Daoy (cell line): Measurements from ENCODE around the gene CLPX. TPM values are rescaled to one million over a fixed set of nuclear protein-coding genes. Genes with fewer than 3 reads are reported as not detected.
"Not testable (repeated sequence)": the region's sequence is repeated elsewhere in the genome, so short reads cannot be mapped to it uniquely, and the experiment has no call there.

Experiments used
- DNase-seq: peaks from one replicate; pipeline ENCODE4 v3.0.0-alpha.2; 2015; ENCODE audit warnings: low read depth
- total RNA-seq: library from RNA; depleted of rRNA; stranded (reverse); fragments of >200 nt; shearing (Covaris generic); gene quantifications from 2 replicates; pipeline ENCODE4 v1.2.3, GENCODE V29; 2014; rRNA removed

CLPX gene
- 46.7 and 57.1 TPM in 2 replicates for total RNA-seq

DNA sequence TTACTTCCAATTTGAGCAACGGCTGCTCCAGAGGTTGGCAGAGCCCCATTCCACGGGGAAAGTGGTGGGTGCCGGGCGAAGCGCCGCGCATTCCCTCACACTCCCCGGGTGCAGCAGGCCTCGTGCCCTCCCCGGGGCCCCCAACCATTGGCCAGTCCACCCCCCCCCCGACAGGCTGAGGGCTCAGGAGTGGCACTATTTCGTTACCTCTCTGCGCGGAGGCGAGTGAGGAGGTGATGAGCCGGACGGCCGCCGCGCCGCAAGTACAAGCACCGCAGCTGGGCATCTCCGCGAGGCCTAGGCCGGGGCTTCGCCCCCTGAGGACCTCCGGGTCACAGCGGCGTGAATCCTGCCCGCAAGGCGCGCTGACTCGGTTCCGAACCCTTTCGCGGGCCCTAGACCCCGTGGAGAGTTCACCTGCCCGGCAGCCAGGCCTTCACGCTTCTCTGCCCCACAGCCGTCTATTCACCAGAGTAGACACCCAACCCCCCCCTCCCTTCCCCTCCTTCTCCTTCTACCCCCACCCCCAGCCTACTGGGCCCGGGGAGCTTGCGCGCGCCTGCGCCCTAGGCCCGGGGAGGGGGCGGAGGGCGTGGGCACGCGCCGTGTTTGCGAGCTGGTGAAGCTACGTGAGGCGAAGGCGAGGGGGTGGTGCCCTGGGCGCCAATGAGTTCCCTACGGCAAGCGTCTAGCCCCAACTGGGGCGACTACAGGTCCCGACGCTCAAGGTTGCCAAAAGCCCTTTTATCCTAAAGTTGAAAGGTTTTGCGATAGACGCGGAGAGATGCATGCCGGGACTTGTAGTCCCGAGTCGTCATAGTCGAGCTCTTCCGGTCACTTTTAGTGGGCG, at the start of gene CLPX:
CLPX (minus strand) TSS at position 475 of the 850 bp plus-strand sequence; CDS start at position 286, 189 bp downstream.
- peak; percentile 92 for DNase-seq

DNA sequence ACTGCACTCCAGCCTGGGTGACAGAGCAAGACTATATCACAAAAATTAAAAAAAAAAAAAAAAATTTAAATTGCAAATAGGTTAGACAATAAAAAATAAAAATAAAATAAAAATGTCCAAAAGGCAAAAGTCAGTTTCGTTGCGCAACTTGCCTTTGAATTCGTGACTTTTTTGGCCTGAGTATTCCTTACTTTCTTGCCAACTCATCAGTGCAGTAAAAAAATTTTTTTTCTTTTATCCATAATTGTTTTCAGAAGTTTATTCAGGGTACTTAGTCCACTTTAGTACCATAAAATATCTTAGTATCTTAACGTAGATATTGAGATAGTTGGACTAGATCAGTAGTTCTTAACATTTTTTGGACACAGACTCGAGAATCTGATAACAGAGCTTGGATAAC, 48.6 kb upstream of the CLPX start:
- DNase-seq: no peak

DNA sequence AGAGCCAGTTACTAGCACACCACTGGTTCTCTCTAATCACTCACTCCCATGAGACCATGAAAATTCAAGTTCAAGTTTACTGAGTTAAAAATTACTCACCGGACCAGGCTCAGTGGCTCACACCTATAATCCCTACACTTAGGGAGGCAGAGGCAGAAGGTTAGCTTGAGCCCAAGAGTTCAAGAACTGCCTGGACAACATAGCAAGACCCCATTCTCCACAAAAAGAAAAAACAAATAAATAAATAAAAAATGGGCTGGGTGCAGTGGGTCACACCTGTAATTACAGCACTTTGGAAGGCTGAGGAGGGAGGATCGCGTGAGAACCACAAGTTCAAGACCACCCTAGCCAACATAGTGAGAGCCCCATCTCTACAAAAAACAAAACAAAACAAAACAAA, 47.4 kb upstream of the CLPX start:
- DNase-seq: no peak

DNA sequence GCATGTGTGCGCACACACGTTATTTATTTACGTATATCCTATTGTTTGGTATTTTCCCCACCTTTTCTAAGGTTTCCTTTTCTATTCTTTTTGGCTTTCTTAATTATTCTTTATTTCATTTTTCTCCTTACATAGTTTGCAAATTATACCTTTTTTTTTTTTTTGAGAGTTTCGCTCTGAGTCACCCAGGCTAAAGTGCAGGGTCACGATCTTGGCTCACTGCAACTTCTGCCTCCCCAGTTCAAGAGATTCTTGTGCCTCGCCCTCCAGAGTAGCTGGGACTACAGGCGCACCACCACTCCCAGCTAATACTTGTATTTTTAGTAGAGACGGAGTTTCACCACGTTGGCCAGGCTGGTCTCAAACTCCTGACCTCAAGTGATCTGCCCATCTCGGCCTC, 46.2 kb upstream of the CLPX start:
- DNase-seq: no peak

DNA sequence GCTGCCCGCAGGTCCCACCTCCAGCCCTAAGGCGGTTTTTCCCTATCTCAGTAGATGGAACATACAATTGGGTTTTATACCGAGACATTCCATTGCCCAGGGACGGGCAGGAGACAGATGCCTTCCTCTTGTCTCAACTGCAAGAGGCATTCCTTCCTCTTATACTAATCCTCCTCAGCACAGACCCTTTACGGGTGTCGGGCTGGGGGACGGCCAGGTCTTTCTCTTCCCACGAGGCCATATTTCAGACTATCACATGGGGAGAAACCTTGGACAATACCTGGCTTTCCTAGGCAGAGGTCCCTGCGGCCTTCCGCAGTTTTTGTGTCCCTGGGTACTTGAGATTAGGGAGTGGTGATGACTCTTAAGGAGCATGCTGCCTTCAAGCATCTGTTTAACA, 41.8 kb upstream of the CLPX start:
- DNase-seq: not testable (repeated sequence)

DNA sequence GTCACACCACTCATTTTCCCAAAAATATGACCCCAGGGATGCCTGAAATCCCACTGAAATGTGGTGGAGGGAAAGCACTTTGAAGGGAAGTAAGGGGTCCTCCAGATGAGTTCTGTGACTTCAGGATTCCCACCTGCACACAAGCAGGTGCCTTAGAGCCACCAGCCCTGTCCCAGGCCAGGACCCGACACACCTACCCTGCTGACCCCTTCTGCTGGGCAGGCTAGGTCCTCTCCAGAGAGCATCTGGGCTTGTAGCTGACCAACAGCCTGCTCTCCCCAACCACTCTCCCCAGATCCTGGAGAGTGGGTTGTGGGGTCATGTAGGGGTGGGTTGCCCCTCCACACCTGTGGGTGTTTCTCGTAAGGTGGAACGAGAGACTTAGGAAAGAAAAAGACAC, 41.1 kb upstream of the CLPX start:
- no peak for DNase-seq

DNA sequence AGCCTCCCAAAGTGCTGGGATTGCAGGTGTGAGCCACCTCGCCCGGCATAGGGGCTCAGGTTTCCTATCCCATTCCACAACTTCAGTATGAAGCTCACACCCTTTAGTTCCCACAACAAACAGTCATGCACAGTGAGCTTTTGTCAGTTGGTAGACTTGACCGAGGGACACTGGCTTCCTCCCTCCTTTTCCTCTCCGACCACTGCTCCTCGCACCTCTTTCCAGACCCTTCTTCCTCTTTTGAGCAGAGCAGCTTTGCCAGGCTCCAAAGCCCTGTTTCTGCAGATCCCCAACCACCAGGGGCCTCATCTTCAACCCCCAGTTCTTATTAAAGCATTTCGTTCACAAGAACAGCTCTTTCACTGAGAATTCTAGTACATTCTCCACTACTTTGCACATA, 38.9 kb upstream of the CLPX start:
- no peak for DNase-seq

DNA sequence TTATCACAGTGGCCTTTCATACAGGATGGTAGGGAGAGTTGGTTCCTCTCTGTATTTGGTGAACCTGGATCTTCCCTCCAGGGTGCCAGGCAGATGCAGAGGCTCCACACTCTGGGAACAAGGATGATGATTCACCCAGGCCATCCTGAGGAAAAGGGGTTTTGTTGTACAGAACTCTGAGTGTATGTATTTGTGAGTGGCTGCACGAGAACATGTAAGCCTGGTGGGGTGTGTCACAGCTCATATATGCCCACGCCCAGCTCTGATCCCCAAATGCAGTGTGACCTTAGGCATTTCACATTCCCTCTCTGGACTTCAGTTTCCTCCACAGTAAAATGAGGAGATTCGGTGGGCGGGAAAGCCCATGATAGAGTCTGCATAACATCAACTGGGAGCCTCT, 37.7 kb upstream of the CLPX start:
- DNase-seq: no peak

DNA sequence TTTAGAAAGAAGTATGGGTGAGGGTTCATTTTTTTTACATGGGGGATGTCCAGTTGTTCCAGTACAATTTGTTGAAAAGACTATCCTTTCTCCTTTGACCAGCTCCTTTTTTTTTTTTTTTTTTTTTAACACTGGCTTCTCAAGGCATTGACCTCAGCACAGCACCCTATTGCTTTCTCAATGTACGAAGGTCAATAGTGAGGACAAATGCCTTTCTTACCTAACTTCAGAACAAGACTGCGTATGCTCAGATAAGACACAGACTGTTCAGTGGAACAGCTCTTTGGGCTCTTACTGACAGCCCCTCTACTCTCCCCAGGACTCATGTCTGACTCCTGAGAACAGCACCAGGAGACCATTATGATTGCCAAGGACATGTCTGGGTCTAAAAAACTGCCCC, 36.6 kb upstream of the CLPX start:
- DNase-seq: no peak

DNA sequence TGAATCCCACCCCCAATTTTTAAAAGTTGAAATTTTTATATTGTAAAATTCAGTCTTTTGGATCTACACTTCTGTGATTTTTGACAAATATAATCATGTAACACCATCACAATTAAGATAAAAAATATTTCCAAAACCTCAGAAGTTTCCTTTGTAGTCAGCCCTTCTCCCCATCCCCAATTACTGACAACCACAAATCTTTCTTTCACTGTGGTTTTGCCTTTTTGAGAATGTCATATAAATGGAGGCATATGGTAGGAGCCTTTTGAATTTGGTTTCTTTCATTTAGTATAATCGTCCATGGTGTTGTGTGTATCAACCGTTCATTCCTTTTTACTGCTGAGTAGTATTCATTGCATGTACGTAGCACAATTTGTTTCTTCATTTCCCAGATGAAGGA, 34.0 kb upstream of the CLPX start:
- no peak for DNase-seq

DNA sequence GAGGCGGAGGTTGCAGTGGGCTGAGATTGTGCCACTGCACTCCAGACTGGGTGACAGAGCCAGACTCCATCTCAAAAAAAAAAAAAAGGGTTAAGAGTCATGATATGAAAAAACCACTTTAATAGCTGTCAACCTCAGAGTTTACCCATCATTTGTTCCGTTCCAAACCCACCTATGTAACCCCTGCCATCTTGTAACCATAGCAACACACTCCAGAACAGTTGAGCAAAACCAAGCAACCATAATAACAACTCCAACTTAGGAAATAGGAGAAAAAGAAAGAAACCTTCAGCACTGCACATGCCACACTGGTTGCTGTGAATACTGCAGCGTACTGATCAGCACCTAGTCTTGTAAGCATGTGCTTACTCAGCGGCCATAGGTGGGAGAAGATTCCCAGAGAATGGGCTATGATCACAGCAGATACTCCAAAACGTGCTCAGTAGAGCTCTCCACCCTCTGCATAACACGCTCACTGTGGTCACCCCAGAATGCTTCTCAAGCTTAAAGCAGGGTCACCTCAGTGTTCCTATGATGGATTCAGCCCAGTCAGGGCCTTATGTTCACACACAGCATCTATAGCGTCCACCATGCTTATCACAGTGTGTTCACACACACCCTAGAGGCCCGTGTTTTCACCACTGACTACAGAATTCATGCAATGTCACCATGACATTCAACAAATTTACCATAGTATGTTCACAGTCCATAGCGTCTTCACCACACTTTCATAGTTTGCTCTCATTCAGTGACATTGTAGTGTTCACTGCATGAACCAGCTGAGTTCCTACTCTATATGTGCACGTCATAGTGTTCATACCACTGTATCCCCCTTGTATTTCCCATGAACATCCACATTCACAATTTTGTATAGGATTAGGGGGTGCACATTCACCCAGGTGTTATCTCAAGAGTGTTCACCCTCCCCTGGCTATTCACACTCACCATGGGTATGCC, 32.7 kb upstream of the CLPX start:
- no peak for DNase-seq

DNA sequence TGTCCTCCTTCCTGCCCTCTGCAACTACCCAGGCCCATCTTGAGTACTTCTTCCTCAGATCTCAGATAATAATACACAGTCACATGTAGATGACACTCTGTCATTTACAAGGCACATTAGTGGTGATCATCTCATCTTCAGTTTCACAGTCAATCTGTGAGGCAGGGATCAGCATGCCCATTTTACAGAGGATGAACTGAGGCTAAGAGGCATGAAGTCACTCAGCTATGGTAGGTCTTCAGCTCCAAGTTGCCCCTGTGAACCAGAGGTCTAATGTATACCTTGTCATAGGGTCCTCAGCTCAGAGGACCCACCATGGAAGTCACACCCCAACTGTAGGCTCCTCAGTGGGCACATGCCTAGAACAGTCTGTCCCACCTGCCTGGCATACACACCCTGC, 30.4 kb upstream of the CLPX start:
- DNase-seq: no peak

DNA sequence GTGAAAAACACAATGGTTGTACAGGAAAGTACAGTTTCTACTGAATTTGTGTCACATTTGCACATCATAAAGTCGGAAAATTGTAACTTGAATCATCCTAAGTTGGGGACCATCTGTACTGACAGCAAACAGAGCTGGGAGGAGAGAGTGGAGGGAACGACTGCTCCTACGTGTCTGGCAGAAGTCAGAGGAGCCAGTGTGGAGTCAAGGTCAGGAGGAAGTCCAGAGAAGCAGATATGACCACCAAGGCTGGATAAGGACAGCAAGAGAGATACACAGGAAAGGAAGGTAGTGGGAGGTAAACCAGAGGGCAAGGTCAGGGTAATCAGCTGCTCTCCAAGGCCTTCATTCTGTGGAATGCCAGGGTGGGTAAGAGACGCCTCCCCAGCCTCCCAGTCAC, 28.9 kb upstream of the CLPX start:
- no peak for DNase-seq

DNA sequence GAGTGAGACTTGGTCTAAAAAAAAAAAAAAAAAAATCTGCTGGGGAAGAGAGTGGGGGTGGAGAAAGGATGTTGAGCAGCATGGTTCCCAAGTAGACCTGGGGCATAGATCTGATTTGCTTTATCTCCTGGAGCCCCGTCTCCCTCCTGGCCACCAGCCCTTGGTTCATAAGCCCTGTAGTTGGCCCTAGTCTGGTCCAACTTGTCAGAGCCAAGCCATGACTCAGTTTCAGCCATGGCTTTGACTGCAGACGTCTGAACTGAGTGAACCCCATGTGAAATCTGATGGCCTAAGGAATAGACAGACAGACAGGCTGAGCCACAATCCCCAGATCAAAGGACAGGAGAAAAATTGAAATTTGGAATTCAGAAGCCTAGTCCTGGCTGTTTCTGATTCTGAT, 28.1 kb upstream of the CLPX start:
- no peak for DNase-seq

DNA sequence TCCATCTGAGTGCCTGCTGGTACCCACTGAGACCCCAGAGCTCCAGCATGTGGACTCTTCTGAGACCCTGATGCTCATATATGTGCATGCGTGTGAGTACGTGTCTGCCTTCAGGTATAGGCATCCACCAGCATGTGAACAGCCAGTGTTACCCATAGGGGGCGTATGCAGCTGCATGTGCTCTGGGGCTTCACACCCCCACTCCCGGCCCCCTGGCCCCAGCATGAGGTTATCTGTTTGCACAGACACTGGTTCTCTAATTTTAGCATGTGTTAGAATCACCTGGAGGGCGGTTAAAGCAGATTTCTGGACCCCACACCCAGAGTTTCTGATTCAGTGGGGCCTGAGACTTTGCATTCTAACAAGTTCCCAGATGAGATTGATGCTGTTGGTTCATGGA, 27.0 kb upstream of the CLPX start:
- peak; percentile 16 for DNase-seq

DNA sequence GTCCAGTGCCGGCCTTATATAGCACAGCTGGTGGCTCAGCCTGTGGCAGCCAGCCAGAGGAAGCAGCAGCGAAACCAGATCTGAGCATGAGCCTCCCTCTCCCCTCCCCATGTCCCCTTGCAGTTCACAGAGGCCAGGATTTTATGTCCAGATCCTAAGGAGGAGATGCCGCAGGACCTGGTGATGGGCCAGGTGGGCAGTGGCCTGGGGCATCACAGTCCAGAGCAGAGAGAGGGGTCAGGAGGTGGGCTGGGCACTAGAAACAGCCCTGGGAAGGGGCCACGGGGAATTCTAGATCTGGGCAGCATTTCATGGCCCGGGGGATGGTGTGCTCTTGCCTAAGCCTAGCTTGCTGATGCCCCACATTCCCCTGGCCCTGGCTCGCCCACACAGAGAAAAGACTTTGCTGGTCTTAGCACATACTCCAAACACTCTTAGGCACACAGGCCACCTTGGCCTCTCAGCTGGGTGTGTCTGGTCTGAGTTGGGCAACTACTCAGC, 26.4 kb upstream of the CLPX start:
- peak; percentile 37 for DNase-seq

DNA sequence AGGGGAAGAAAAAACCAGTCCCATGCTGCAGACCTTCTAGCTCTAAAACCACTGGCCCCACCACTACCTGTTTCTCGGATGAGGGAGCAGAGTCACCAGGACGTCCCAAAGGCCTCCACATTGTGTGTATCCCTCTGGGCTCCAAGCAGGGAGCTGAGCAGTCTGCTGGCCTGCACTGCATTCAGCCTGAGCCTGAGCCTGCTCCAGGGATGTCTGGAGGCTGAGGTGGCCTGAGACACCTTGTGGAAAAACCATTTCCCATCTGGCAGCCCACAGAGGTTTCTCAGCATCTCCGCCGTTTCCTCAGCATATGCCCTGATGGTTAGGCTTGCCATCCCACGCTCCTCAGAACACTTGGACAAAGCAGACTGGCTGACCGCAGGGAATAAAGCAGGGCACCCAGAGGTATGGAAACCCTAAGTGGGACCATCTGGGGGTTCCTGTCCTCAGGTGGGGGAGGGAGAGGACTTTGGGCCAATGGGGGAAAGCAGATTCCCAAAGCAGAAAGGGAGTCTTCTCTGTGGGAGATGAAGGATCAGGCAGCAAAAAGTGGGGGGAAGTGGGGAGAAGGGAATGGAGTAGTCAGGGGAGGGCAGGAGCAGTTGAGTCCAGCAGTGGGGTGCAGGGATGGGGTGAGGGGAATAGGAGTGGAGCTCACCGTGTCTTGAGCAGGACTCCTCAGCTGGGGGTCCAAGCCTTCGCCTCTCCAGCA, 25.8 kb upstream of the CLPX start, which contains the start of gene CILP:
CILP (minus strand) TSS at position 704 of the 712 bp plus-strand sequence. CDS start 1,718 bp downstream, outside the sequence.
- DNase-seq: no peak

DNA sequence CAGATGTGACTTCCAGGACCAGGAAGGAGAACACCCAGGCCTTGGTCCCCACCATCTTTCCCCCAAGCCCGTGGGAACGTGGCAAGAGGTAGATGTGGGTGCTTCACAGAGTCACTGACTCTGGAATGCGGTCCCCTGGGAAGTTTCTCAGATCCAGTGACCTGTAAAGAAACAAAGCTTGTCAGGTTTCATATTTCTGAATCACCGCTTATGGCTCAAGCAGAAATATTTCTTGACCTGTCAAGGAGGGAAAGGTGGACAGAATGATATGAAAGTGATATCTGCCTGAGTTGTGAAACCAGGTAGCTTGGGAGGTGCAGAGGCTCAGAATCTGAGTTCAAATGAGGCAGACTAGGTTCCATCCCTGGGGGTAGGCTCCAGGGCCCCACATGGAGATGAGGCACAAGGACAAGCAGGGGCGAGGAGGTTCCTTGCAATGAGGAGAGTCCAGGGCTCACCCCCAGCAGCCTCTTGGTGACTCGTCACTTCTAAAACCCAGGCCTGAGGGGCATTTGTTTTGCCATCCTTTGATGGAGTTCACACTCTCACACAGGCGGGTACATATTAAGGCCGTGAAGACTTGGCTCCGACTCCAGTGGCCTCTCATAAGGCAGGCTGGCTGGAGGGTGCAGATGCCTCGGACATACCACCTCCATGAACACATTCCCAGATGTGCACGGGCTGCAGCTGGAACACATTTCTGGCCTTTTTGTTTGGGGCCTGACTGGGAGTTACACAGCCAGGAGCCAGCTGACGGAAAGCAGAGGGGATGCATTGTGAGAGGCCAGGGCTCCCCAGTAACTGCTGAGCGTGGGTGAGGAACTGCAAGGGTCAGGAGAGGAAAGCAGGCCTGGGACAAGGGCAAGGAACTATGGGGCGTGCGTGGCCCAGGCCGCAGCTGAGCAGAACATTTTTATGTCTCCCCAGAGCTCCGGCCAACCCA, 24.8 kb upstream of the CLPX start:
- DNase-seq: no peak

DNA sequence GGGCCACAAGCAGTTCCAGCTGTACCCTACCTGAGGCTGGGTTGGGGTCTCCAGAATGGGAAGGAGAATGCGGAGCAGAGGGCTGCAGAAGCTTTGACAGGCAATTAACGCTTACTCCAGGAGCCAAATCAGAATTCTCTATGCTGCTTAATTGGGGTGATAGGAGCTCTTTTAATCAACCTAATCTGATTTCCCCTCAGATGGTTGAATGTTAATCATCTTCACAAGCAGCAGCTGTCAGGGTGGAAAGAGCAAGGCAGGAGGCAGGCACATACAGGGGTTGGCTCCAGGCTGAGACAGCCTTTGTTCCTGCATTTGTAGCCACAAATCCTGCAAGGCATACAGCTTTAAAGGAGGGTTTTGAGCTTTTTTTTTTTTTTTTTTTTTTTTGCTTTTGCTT, 23.5 kb upstream of the CLPX start:
- DNase-seq: no peak

DNA sequence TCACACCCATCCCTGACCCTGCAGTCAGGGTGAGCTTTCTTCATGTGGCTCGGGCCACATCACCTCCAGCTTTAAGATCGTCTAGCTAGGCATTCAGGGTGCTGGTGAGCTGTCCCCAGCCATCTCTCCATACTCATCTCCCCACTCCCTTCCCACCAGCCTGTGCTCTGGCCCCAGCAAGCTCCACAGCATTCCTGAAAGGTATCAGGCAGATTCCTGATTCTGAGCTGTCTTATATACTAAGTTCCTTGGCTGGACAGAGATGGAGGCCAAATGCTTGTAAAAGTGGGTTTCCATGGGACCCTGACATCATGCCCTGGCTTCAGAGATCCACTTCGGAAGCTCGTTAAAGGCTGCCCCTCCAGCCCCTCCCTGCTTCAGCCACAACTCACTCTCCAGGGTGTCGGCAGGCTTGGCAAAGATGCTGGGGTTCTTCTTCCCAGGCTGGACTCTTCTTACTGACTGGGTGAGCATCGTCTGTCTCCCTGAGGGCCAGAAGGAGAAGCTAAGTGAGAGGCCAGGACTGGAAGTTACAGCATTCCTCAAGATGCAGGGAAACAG, 22.2 kb upstream of the CLPX start:
- no peak for DNase-seq
